AG04450 (cell line): ENCODE measurements around the gene UROS. TPM values are rescaled to one million over a fixed set of nuclear protein-coding genes. Genes with fewer than 3 reads are reported as not detected.

Source experiments
- CTCF ChIA-PET: fragments of 300-600, 350-600 bp; formaldehyde crosslinking; extraction: SDS; loops from one replicate; lab custom pipeline; 2022; ENCODE audit warnings: antibody characterized with exemption, inconsistent platforms; lab: Charles Lee
- POLR2A ChIA-PET: fragments of 350-600 bp; formaldehyde crosslinking; extraction: SDS; loops from one replicate; lab custom pipeline; 2021; ENCODE audit warnings: antibody characterized with exemption, inconsistent platforms; lab: Yijun Ruan, JAX
- DNase-seq: peaks from one replicate; pipeline ENCODE4 v3.0.0-alpha.2; 2011; ENCODE audit warnings: low read depth, low spot score
- H3K27ac ChIP-seq: one replicate; pipeline ENCODE4 v1.5.1; 2012; ENCODE audit warnings: low read depth, low read length, control low read depth
- H3K27me3 ChIP-seq: one replicate; pipeline ENCODE4 v1.6.0; 2012; ENCODE audit warnings: low read length; ENCODE audit not compliant: control insufficient read depth, insufficient read depth
- H3K4me3 ChIP-seq: 2 replicates; pipeline ENCODE4 v1.5.1; 2011; ENCODE audit warnings: mild to moderate bottlenecking, low read depth, low read length, control low read depth
- H3K9me3 ChIP-seq: 2 replicates; pipeline ENCODE4 v1.5.1; 2012; ENCODE audit warnings: low read length; ENCODE audit not compliant: control insufficient read depth, insufficient read depth
- CTCF ChIP-seq: IDR thresholded peaks from 2 replicates; pipeline ENCODE4 v1.5.1; 2011; ENCODE audit warnings: low read depth, low read length, control low read depth, inconsistent platforms
- polyA plus RNA-seq: library from polyadenylated mRNA; depleted of rRNA; stranded (reverse); fragments of >200 nt; gene quantifications from 2 replicates; pipeline ENCODE4 v1.2.3, GENCODE V29; 2011

Gene UROS
- polyA plus RNA-seq, 1 experiment, result 65.9 TPM

GRCh38 chr10:125850766-125851731, 28.0 kb upstream of the UROS start:
- no peak overlapping the region for H3K4me3 ChIP-seq
- no peak for DNase-seq
- ChIA-PET CTCF (no interaction called here), POLR2A (no interaction called here)
- H3K27me3 ChIP-seq, result no peaks in the 10 kb centered on the region
- no peak for TF ChIP-seq CTCF
- no peak overlapping the region for H3K27ac ChIP-seq
- no peaks in the 10 kb centered on the region for H3K9me3 ChIP-seq

GRCh38 chr10:125849448-125849847, 26.4 kb upstream of the UROS start:
- Histone ChIP-seq H3K27me3 (no peaks in the 10 kb centered on the region), H3K4me3 (no peak overlapping the region), H3K9me3 (no peaks in the 10 kb centered on the region), H3K27ac (no peak overlapping the region)
- POLR2A ChIA-PET, result no interaction called here
- CTCF ChIA-PET, result interaction anchor here (0.6 kb wide), 1 partner anchor 1485 kb away, joined by 6 read pairs; no protein-coding TSS in a partner anchor
- DNase-seq, result no peak
- no peak for TF ChIP-seq CTCF

- TF ChIP-seq CTCF, result no peak
- CTCF ChIA-PET, result no interaction called here
- DNase-seq, result no peak
Observed at GRCh38 chr10:125848857-125849256, 25.8 kb upstream of the UROS start.

GRCh38 chr10:125848371-125848770, 25.3 kb upstream of the UROS start:
- no peak overlapping the region for H3K4me3 ChIP-seq
- H3K27ac ChIP-seq, result no peak overlapping the region
- no peak for DNase-seq
- no peak for TF ChIP-seq CTCF
- ChIA-PET POLR2A (no interaction called here), CTCF (no interaction called here)
- no peaks in the 10 kb centered on the region for H3K27me3 ChIP-seq
- H3K9me3 ChIP-seq, result no peaks in the 10 kb centered on the region

More at GRCh38 chr10:125848857-125849256, 25.8 kb upstream of the UROS start:
- Histone ChIP-seq H3K4me3 (no peak overlapping the region), H3K9me3 (no peaks in the 10 kb centered on the region), H3K27ac (no peak overlapping the region), H3K27me3 (no peaks in the 10 kb centered on the region)
- POLR2A ChIA-PET, result no interaction called here

- no peak overlapping the region for H3K27ac ChIP-seq
- no peak for TF ChIP-seq CTCF
- H3K9me3 ChIP-seq, result no peaks in the 10 kb centered on the region
- no peak for DNase-seq
- ChIA-PET POLR2A (no interaction called here), CTCF (no interaction called here)
- H3K27me3 ChIP-seq, result no peaks in the 10 kb centered on the region
- H3K4me3 ChIP-seq, result no peak overlapping the region
Observed at GRCh38 chr10:125846894-125847293, 23.8 kb upstream of the UROS start.
